Measurements from ENCODE around the gene FILIP1L. TPM values are rescaled to one million over a fixed set of nuclear protein-coding genes. Genes with fewer than 3 reads are reported as not detected.

The FILIP1L gene
- total RNA-seq, 1 experiment from 2014 or later = 0.07 TPM

- H3K36me3 ChIP-seq (replicated peaks; ENCODE audit: control insufficient read depth, insufficient read depth, low read length) = no peaks in the 10 kb centered on the region
- H3K27me3 ChIP-seq (ENCODE audit: control insufficient read depth, insufficient read depth, low read length) = no peaks in the 10 kb centered on the region
- H3K4me3 ChIP-seq (ENCODE audit: insufficient read depth, low read depth, low read length) = no peak overlapping the region
- DNase-seq = no peak
These were observed 112.6 kb downstream of the FILIP1L start for GRCh38 chr3:100001526-100002270.

GRCh38 chr3:100001083-100001482 lies 113.2 kb downstream of the FILIP1L start:
- Histone ChIP-seq H3K4me3 (ENCODE audit: insufficient read depth, low read depth, low read length) (no peak overlapping the region), H3K27me3 (ENCODE audit: control insufficient read depth, insufficient read depth, low read length) (no peaks in the 10 kb centered on the region), H3K36me3 (replicated peaks; ENCODE audit: control insufficient read depth, insufficient read depth, low read length) (no peaks in the 10 kb centered on the region)
- DNase-seq = no peak

GRCh38 chr3:99999536-99999935 lies 114.8 kb downstream of the FILIP1L start:
- DNase-seq = no peak
- Histone ChIP-seq H3K36me3 (replicated peaks; ENCODE audit: control insufficient read depth, insufficient read depth, low read length) (no peaks in the 10 kb centered on the region), H3K4me3 (ENCODE audit: insufficient read depth, low read depth, low read length) (no peak overlapping the region), H3K27me3 (ENCODE audit: control insufficient read depth, insufficient read depth, low read length) (no peaks in the 10 kb centered on the region)

GRCh38 chr3:99997293-99997692 lies 117.0 kb downstream of the FILIP1L start:
- no peak for DNase-seq
- Histone ChIP-seq H3K4me3 (ENCODE audit: insufficient read depth, low read depth, low read length) (no peak overlapping the region), H3K27me3 (ENCODE audit: control insufficient read depth, insufficient read depth, low read length) (no peaks in the 10 kb centered on the region), H3K36me3 (replicated peaks; ENCODE audit: control insufficient read depth, insufficient read depth, low read length) (no peaks in the 10 kb centered on the region)

GRCh38 chr3:99990179-99990578 lies 124.1 kb downstream of the FILIP1L start:
- Histone ChIP-seq H3K36me3 (replicated peaks; ENCODE audit: control insufficient read depth, insufficient read depth, low read length) (no peaks in the 10 kb centered on the region), H3K4me3 (ENCODE audit: insufficient read depth, low read depth, low read length) (no peak overlapping the region), H3K27me3 (ENCODE audit: control insufficient read depth, insufficient read depth, low read length) (no peaks in the 10 kb centered on the region)
- DNase-seq = no peak

- DNase-seq = no peak
- H3K36me3 ChIP-seq (replicated peaks; ENCODE audit: control insufficient read depth, insufficient read depth, low read length) = no peaks in the 10 kb centered on the region
- no peak overlapping the region for H3K4me3 ChIP-seq (ENCODE audit: insufficient read depth, low read depth, low read length)
- H3K27me3 ChIP-seq (ENCODE audit: control insufficient read depth, insufficient read depth, low read length) = no peaks in the 10 kb centered on the region
These were observed 129.6 kb downstream of the FILIP1L start for GRCh38 chr3:99984668-99985067.

GRCh38 chr3:99984139-99984538 lies 130.2 kb downstream of the FILIP1L start:
- Histone ChIP-seq H3K4me3 (ENCODE audit: insufficient read depth, low read depth, low read length) (no peak overlapping the region), H3K36me3 (replicated peaks; ENCODE audit: control insufficient read depth, insufficient read depth, low read length) (no peaks in the 10 kb centered on the region), H3K27me3 (ENCODE audit: control insufficient read depth, insufficient read depth, low read length) (no peaks in the 10 kb centered on the region)
- no peak for DNase-seq

- no peak for DNase-seq
- Histone ChIP-seq H3K4me3 (ENCODE audit: insufficient read depth, low read depth, low read length) (no peak overlapping the region), H3K36me3 (replicated peaks; ENCODE audit: control insufficient read depth, insufficient read depth, low read length) (no peaks in the 10 kb centered on the region), H3K27me3 (ENCODE audit: control insufficient read depth, insufficient read depth, low read length) (no peaks in the 10 kb centered on the region)
These were observed 131.7 kb downstream of the FILIP1L start for GRCh38 chr3:99982650-99983049.

- Histone ChIP-seq H3K36me3 (replicated peaks; ENCODE audit: control insufficient read depth, insufficient read depth, low read length) (no peaks in the 10 kb centered on the region), H3K27me3 (ENCODE audit: control insufficient read depth, insufficient read depth, low read length) (no peaks in the 10 kb centered on the region), H3K4me3 (ENCODE audit: insufficient read depth, low read depth, low read length) (no peak overlapping the region)
- DNase-seq = no peak
These were observed 133.2 kb downstream of the FILIP1L start for GRCh38 chr3:99981138-99981537.

GRCh38 chr3:99980606-99981005 lies 133.7 kb downstream of the FILIP1L start:
- Histone ChIP-seq H3K27me3 (ENCODE audit: control insufficient read depth, insufficient read depth, low read length) (no peaks in the 10 kb centered on the region), H3K36me3 (replicated peaks; ENCODE audit: control insufficient read depth, insufficient read depth, low read length) (no peaks in the 10 kb centered on the region), H3K4me3 (ENCODE audit: insufficient read depth, low read depth, low read length) (no peak overlapping the region)
- DNase-seq = no peak

GRCh38 chr3:99978221-99978620 lies 136.1 kb downstream of the FILIP1L start:
- no peaks in the 10 kb centered on the region for H3K27me3 ChIP-seq (ENCODE audit: control insufficient read depth, insufficient read depth, low read length)

GRCh38 chr3:99976584-99976983 lies 137.7 kb downstream of the FILIP1L start:
- no peak overlapping the region for H3K4me3 ChIP-seq (ENCODE audit: insufficient read depth, low read depth, low read length)
- H3K36me3 ChIP-seq (replicated peaks; ENCODE audit: control insufficient read depth, insufficient read depth, low read length) = no peaks in the 10 kb centered on the region
- DNase-seq = no peak
- no peaks in the 10 kb centered on the region for H3K27me3 ChIP-seq (ENCODE audit: control insufficient read depth, insufficient read depth, low read length)

More at GRCh38 chr3:99978221-99978620, 136.1 kb downstream of the FILIP1L start:
- H3K4me3 ChIP-seq (ENCODE audit: insufficient read depth, low read depth, low read length) = no peak overlapping the region
- no peaks in the 10 kb centered on the region for H3K36me3 ChIP-seq (replicated peaks; ENCODE audit: control insufficient read depth, insufficient read depth, low read length)
- no peak for DNase-seq

- Histone ChIP-seq H3K27me3 (ENCODE audit: control insufficient read depth, insufficient read depth, low read length) (no peaks in the 10 kb centered on the region), H3K36me3 (replicated peaks; ENCODE audit: control insufficient read depth, insufficient read depth, low read length) (no peaks in the 10 kb centered on the region), H3K4me3 (ENCODE audit: insufficient read depth, low read depth, low read length) (no peak overlapping the region)
- no peak for DNase-seq
These were observed 139.3 kb downstream of the FILIP1L start for GRCh38 chr3:99974989-99975388.

- H3K4me3 ChIP-seq (ENCODE audit: insufficient read depth, low read depth, low read length) = no peak overlapping the region
- H3K27me3 ChIP-seq (ENCODE audit: control insufficient read depth, insufficient read depth, low read length) = no peaks in the 10 kb centered on the region
- no peak for DNase-seq
- H3K36me3 ChIP-seq (replicated peaks; ENCODE audit: control insufficient read depth, insufficient read depth, low read length) = no peaks in the 10 kb centered on the region
These were observed 141.8 kb downstream of the FILIP1L start for GRCh38 chr3:99972380-99973104.

- H3K4me3 ChIP-seq (ENCODE audit: insufficient read depth, low read depth, low read length) = no peak overlapping the region
- H3K36me3 ChIP-seq (replicated peaks; ENCODE audit: control insufficient read depth, insufficient read depth, low read length) = no peaks in the 10 kb centered on the region
- no peaks in the 10 kb centered on the region for H3K27me3 ChIP-seq (ENCODE audit: control insufficient read depth, insufficient read depth, low read length)
- no peak for DNase-seq
These were observed 142.5 kb downstream of the FILIP1L start for GRCh38 chr3:99971761-99972160.

Data from H7 (cell line).